HFFc6 (cell line): ENCODE measurements around the gene ELN. TPM values are rescaled to one million over a fixed set of nuclear protein-coding genes. Genes with fewer than 3 reads are reported as not detected.

Experiments used
- DNase-seq: peaks from one replicate; pipeline ENCODE4 v3.0.0-alpha.2; 2018
- H3K27ac Mint-ChIP-seq: 2 replicates; pipeline ENCODE4 v1.8.0; 2020; ENCODE audit warnings: mild to moderate bottlenecking, mixed read lengths
- H3K27me3 Mint-ChIP-seq: 2 replicates; pipeline ENCODE4 v1.8.0; 2021; ENCODE audit warnings: mild to moderate bottlenecking, moderate library complexity, mixed read lengths; ENCODE audit not compliant: insufficient read depth
- H3K36me3 Mint-ChIP-seq: 2 replicates; pipeline ENCODE4 v1.8.0; 2021; ENCODE audit warnings: low read depth, mixed read lengths
- H3K4me1 Mint-ChIP-seq: 2 replicates; pipeline ENCODE4 v1.8.0; 2020; ENCODE audit warnings: low read depth, mixed read lengths
- H3K4me3 Mint-ChIP-seq: 2 replicates; pipeline ENCODE4 v1.8.0; 2020; ENCODE audit warnings: mild to moderate bottlenecking, moderate library complexity, mixed read lengths
- H3K9me3 Mint-ChIP-seq: 2 replicates; pipeline ENCODE4 v1.8.0; 2020; ENCODE audit warnings: mild to moderate bottlenecking, mixed read lengths
- CTCF ChIP-seq: fragments of 200-600 bp; sonication (generic); IDR thresholded peaks from 2 replicates; pipeline ENCODE4 v1.5.0; 2021; ENCODE audit warnings: antibody characterized with exemption, mild to moderate bottlenecking
- total RNA-seq, 6 experiments: library from RNA; stranded (reverse); fragmentation: NEBNext Ultra II Directional; extraction: Animal tissue kit (Norgen Biotek cat#: 25700); gene quantifications; 2 replicates in 1 of 6; 3 replicates in 5 of 6; pipeline ENCODE4 v1.2.3, GENCODE V29; 2021

The ELN gene
- total RNA-seq, 6 experiments from 2014 or later: 4.7 to 25.8 (median 19.1) TPM

DNA sequence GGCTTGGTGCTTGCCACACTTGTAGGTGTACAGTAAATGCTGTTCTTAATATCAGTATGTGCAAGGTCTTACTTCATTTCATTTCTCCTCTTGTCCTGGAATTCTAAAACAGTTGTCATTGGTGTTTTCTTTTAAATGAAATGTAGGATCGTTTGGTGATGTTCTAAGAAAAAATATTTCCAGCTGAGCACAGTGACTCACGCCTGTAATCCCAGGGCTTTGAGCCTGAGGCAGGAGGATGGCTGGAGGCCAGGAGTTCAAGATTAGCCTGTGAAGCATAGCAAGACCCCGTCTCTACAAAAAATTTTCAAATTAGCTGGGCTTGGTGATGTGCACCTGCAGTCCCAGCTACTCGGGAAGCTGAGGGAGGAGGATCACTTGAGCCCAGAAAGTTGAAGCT lies 32.6 kb upstream of the ELN start:
- Mint-ChIP-seq H3K36me3 (peaks cover 24% of the 10 kb centered on the region), H3K27ac (peak overlapping the region; percentile 45), H3K9me3 (peaks cover 18% of the 10 kb centered on the region), H3K27me3 (no peaks in the 10 kb centered on the region; the same call in 1 of the 2 replicates), H3K4me3 (no peak overlapping the region), H3K4me1 (peaks cover 46% of the 10 kb centered on the region)
- peak; percentile 74 for DNase-seq
- TF ChIP-seq CTCF: no peak

DNA sequence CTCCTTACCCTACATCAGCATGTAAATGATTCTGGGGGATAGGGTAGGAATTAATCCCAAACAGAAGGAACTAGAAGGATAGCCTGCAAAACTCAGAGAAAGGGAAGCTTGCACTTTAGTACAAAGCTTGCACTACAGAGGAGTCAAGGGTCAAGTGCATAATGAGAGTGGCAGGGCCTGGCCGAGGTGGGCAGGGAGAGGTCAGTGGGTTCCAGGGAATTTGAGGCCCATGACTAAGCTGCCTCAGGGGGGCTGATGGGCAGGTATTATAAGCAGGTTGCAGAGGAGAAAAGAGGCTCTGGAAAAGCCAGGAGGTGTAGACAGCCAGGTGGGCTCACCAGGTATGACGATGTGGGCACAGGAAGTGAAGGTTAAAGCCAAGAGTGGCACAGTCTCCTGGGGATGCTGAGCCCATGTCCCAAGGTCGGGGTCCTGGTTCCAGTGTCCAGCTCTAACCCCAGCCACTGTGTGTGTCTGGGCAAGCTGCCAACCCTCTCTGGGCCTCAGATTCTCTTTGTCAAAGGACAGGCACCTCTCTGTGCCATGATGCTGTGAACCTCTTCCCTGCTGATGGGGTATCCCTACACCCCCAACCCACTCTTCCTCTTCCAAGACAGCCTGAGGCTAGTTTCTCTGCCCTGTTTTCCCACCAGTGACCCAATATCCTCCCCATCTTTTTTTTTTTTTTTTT lies 32.0 kb upstream of the ELN start:
- H3K4me1 Mint-ChIP-seq: peaks cover 46% of the 10 kb centered on the region
- TF ChIP-seq CTCF: no peak
- peaks cover 18% of the 10 kb centered on the region for H3K9me3 Mint-ChIP-seq
- H3K27me3 Mint-ChIP-seq: no peaks in the 10 kb centered on the region; the same call in 1 of the 2 replicates
- peaks cover 24% of the 10 kb centered on the region for H3K36me3 Mint-ChIP-seq
- no peak overlapping the region for H3K4me3 Mint-ChIP-seq
- no peak overlapping the region for H3K27ac Mint-ChIP-seq
- no peak for DNase-seq

GRCh38 chr7:73997056-73997455 lies 30.9 kb upstream of the ELN start:
- H3K4me1 Mint-ChIP-seq: peaks cover 46% of the 10 kb centered on the region
- DNase-seq: no peak
- TF ChIP-seq CTCF: no peak
- peaks cover 18% of the 10 kb centered on the region for H3K9me3 Mint-ChIP-seq
- no peak overlapping the region for H3K27ac Mint-ChIP-seq
- peaks cover 2% of the 10 kb centered on the region; the same call in 1 of the 2 replicates for H3K27me3 Mint-ChIP-seq
- no peak overlapping the region for H3K4me3 Mint-ChIP-seq
- H3K36me3 Mint-ChIP-seq: peaks cover 24% of the 10 kb centered on the region

DNA sequence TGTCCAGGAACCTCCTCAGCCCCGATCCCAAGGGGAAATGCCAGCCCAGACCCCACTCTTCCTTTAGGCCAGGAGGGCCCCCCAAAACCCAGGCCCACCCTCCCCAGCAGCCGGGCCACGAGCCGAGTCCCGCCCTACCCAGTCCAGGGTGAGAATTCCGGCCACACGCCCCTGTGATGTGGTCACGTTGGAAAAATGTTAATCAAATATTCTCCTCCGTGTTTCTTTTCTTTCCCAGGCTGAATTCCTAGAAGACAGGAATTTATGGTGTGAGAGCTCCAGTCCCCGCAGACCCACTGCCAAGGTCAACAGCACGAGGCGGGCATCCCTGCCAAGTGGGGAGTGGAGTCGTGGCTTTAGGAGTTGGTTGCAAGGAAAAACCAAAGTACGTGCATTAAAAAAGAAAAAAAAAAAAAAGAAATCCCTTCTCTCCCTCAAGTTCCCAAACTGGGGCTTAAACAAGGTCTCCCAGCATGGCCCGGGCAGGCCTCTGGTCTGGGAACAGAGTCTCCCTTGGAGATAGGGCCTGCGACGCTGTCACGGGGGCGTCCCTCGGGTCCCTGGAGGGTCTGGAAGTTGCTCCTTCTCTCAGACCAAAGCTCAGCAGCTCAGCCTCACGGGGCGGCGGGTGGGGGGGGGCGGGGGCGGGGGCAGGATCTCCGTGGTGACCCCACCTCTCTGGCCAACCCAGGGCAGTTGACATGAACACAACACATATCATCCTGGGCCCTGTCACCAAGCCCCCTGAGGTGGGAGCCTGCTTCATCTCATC lies 28.1 kb upstream of the ELN start:
- Mint-ChIP-seq H3K4me1 (peaks cover 57% of the 10 kb centered on the region), H3K36me3 (peaks cover 7% of the 10 kb centered on the region), H3K27me3 (peaks cover 2% of the 10 kb centered on the region; the same call in 1 of the 2 replicates), H3K27ac (peak overlapping the region; percentile 36; the same call in 1 of the 2 replicates), H3K4me3 (no peak overlapping the region), H3K9me3 (peaks cover 6% of the 10 kb centered on the region)
- DNase-seq: peak; percentile 77
- TF ChIP-seq CTCF: no peak

DNA sequence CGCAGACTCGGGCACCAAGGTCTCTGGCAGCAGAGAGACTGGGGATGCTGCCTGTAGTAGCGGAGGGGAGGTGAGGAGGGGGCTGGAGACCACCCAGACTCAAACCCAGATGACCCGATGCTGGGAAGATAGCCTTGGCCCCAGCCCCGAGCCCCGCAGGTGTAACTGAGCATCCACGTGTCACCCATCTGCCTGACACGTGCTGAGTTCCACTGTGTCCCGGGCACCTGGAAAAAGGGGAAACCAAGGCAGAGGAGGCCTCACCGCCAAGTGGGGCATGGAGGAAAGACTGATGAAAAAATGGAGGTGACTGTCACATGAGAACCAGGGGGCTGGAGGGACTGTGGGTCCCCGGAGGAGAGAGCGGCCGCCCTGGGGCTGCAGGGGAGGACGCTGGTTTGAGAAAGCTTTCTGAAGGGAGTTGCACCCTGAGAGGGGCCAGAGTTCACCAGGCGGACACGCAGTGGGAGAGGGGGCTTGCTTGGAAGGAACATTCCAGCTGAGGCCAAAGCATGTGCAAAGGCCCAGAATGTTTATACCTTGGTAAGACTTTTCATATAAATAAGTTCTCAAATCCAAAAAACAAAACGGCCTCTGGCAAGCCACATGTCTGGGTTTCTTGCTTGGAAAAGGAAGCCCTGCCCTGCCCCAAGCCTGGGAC lies 27.4 kb upstream of the ELN start:
- H3K9me3 Mint-ChIP-seq: no peaks in the 10 kb centered on the region
- peaks cover 2% of the 10 kb centered on the region; the same call in 1 of the 2 replicates for H3K27me3 Mint-ChIP-seq
- H3K4me1 Mint-ChIP-seq: peaks cover 49% of the 10 kb centered on the region
- no peak overlapping the region for H3K27ac Mint-ChIP-seq
- no peak overlapping the region for H3K4me3 Mint-ChIP-seq
- DNase-seq: no peak
- TF ChIP-seq CTCF: no peak
- H3K36me3 Mint-ChIP-seq: no peaks in the 10 kb centered on the region
